Pancreas (tissue), 10 donors: Measurements from ENCODE around the gene CDK5R1. TPM values are rescaled to one million over a fixed set of nuclear protein-coding genes. Genes with fewer than 3 reads are reported as not detected.
"Not testable (repeated sequence)": the region's sequence is repeated elsewhere in the genome, so short reads cannot be mapped to it uniquely, and the experiment has no call there.

Source experiments
- ATAC-seq, 4 donors: fragments of 200-7000 bp; cut with Tn5 transposase; one replicate each; pipeline versions ENCODE4 v1.8.0 to v1.9.1; 2020; ENCODE audit warnings: mild to moderate bottlenecking in 4 of 4, moderate library complexity in 4 of 4
- DNase-seq, 6 donors: peaks; one replicate each; pipeline ENCODE4 v3.0.0-alpha.2; 2020
- FAIRE-seq: peaks from 2 replicates; lab custom pipeline; 2012; peaks lifted over from hg19 to GRCh38; lab: Jason Lieb, UNC
- H3K27ac ChIP-seq, 4 donors: fragments of 200-600 bp; sonication (generic); 1 replicate in 3 of 4; 2 replicates in 1 of 4; pipeline versions ENCODE4 v1.5.0 to v1.8.0; 2020
- H3K27me3 ChIP-seq, 4 donors: fragments of 200-600 bp; one replicate each; pipeline ENCODE4 v1.8.0; 2021
- H3K36me3 ChIP-seq, 3 donors: fragments of 200-600 bp; sonication (generic) in 1 of 3; one replicate each; pipeline versions ENCODE4 v1.5.0 to v1.8.0; 2020 to 2021
- H3K4me1 ChIP-seq, 3 donors: fragments of 200-600 bp; one replicate each; pipeline ENCODE4 v1.8.0; 2021
- H3K4me3 ChIP-seq, 4 donors: fragments of 200-600 bp; sonication (generic) in 2 of 4; one replicate each; pipeline versions ENCODE4 v1.5.0 to v1.8.0; 2020 to 2021
- H3K9me3 ChIP-seq, 4 donors: fragments of 200-600 bp; one replicate each; pipeline ENCODE4 v1.8.0; 2021
- CTCF ChIP-seq, 4 donors: fragments of 200-600 bp; sonication (generic) in 3 of 4; IDR thresholded peaks; one replicate each; pipeline versions ENCODE4 v1.5.0 to v1.8.0; 2021; ENCODE audit warnings: antibody characterized with exemption in 4 of 4
- WGBS, 2 donors: extraction: QIAGEN DNeasy Blood & Tissue Kit; methylation state at CpG; one replicate each; pipeline ENCODE4 v1.1.7; 2013; 5-methylcytosine and 5-hydroxymethylcytosine counted together
- intact Hi-C, 3 donors: fragments of 100-400 bp; cut with DNase I; formaldehyde crosslinking; loops; one replicate each; pipeline versions ENCODE4 v1.11.1 to v1.14.2; 2022
- polyA plus RNA-seq, 2 donors: library from polyadenylated mRNA; stranded (reverse); fragments of 200-250 nt; gene quantifications; one replicate each; pipeline ENCODE4 v1.2.3, GENCODE V29; 2013
- total RNA-seq, 6 donors: library from RNA; stranded (reverse); fragmentation: NEBNext Ultra II Directional in 4 of 6; extraction: Animal tissue kit (Norgen Biotek cat#: 25700) in 4 of 6; gene quantifications; one replicate each; pipeline versions ENCODE4 v1.2.1 to v1.2.4, GENCODE V29; 2021 to 2023
- donor health status: healthy with polysubstance abuse.
- donor health status: DM: no; HTN: no; CAD: no; lungs with moderate emphysema.
- donor health status: DM: no; HTN: no; CAD: no.
- donor health status: control.
- donor health status: control.
- donor health status: Bipolar disorder and iron deficiency.
- donor health status: DM: yes; HTN: yes; CAD: no.
- donor health status: DM: no; HTN: no; CAD: no.
- donor health status: DM: no; HTN: no; CAD: no.
- donor health status: DM: yes; HTN: yes; CAD: no.

CDK5R1 gene
- total and polyA plus RNA-seq, 8 donors: 0.46 to 5.1 (median 1.0) TPM

GRCh38 chr17:32523017-32523680 lies 36.4 kb downstream of the CDK5R1 start:
- DNase-seq (no peak), FAIRE-seq (no peak), ATAC-seq (no peak)
- TF ChIP-seq CTCF (IDR thresholded peaks at IDR 0.05): no peak
- WGBS, 2 donors: 89 to 94% methylated on average over 11 of the region's 11 CpGs
- H3K27me3 ChIP-seq: no peaks in the 10 kb centered on the region
- intact Hi-C loops: no loop called here
- H3K27ac ChIP-seq: no peak overlapping the region
- no peaks in the 10 kb centered on the region for H3K9me3 ChIP-seq
- H3K4me1 ChIP-seq: no peaks in the 10 kb centered on the region
- no peak overlapping the region for H3K4me3 ChIP-seq
- H3K36me3 ChIP-seq: no peaks in the 10 kb centered on the region

- no peak for FAIRE-seq
- intact Hi-C loops: no loop called here
- 93 to 95% methylated on average over 12 of the region's 12 CpGs for WGBS, 2 donors
- DNase-seq: no peak
- ATAC-seq: no peak
- no peak overlapping the region for H3K4me3 ChIP-seq
- no peaks in the 10 kb centered on the region for H3K27me3 ChIP-seq
- TF ChIP-seq CTCF (IDR thresholded peaks at IDR 0.05): no peak
- H3K4me1 ChIP-seq: no peaks in the 10 kb centered on the region
- no peaks in the 10 kb centered on the region for H3K36me3 ChIP-seq
- H3K9me3 ChIP-seq: no peaks in the 10 kb centered on the region
- no peak overlapping the region for H3K27ac ChIP-seq
Measured at GRCh38 chr17:32523827-32524552, 37.2 kb downstream of the CDK5R1 start.

- H3K4me3 ChIP-seq, ATAC-seq, H3K27me3 ChIP-seq, intact Hi-C loops, H3K27ac ChIP-seq, H3K9me3 ChIP-seq, H3K36me3 ChIP-seq, FAIRE-seq, H3K4me1 ChIP-seq, DNase-seq: not testable (repeated sequence)
- WGBS, 2 donors: 89 to 92% methylated on average over 6 of the region's 6 CpGs
Measured at GRCh38 chr17:32524553-32524880, 37.7 kb downstream of the CDK5R1 start.

- Histone ChIP-seq H3K4me3 (no peak overlapping the region), H3K4me1 (no peaks in the 10 kb centered on the region), H3K36me3 (no peaks in the 10 kb centered on the region), H3K27ac (no peak overlapping the region), H3K9me3 (no peaks in the 10 kb centered on the region), H3K27me3 (no peaks in the 10 kb centered on the region)
- DNase-seq (no peak), FAIRE-seq (no peak), ATAC-seq (no peak)
- intact Hi-C loops: no loop called here
- 44 to 56% methylated on average over 4 of the region's 4 CpGs for WGBS, 2 donors
- no peak for TF ChIP-seq CTCF (IDR thresholded peaks at IDR 0.05)
Measured at GRCh38 chr17:32525122-32525521, 38.3 kb downstream of the CDK5R1 start.

GRCh38 chr17:32527146-32527545 lies 40.4 kb downstream of the CDK5R1 start:
- Histone ChIP-seq H3K4me1 (no peaks in the 10 kb centered on the region), H3K9me3 (no peaks in the 10 kb centered on the region), H3K27ac (no peak overlapping the region), H3K4me3 (no peak overlapping the region), H3K36me3 (no peaks in the 10 kb centered on the region), H3K27me3 (no peaks in the 10 kb centered on the region)
- FAIRE-seq (no peak), DNase-seq (no peak), ATAC-seq (no peak)
- no peak for TF ChIP-seq CTCF (IDR thresholded peaks at IDR 0.05)
- 94 to 99% methylated on average over 4 of the region's 4 CpGs for WGBS, 2 donors
- intact Hi-C loops: no loop called here
